Mammary epithelial cell (primary cell): ENCODE results near the gene EIF1B.

Experiments used
- CTCF ChIP-seq, 2 donors: IDR thresholded peaks in 1 of 2; conservative IDR thresholded peaks in 1 of 2; 2 replicates each; pipeline ENCODE4 v1.5.1; 2011 to 2012; ENCODE audit warnings: inconsistent platforms in 2 of 2, low read length in 2 of 2, mild to moderate bottlenecking in 2 of 2, control low read depth in 1 of 2, low read depth in 1 of 2; ENCODE audit not compliant: insufficient read depth in 1 of 2; ENCODE audit errors: extremely low read depth in 1 of 2
- EZH2 ChIP-seq: IDR thresholded peaks from 2 replicates; pipeline ENCODE4 v1.6.1; 2012; ENCODE audit warnings: low read length, inconsistent platforms, borderline replicate concordance

- no peak for TF ChIP-seq CTCF (conservative IDR thresholded peaks at IDR 0.05 in 1 of 2, IDR thresholded peaks at IDR 0.05 in 1 of 2; ENCODE audit: extremely low read depth in 1 of 2, insufficient read depth in 1 of 2, low read depth in 1 of 2, low read length in 2 of 2)
- no peak for TF ChIP-seq EZH2
Observed at GRCh38 chr3:40264451-40264850, 45.1 kb upstream of the EIF1B start.
